Tibial nerve (tissue), 3 donors: ENCODE results near the gene TENT4A.

Experiments
- POLR2A ChIP-seq, 2 donors: fragments of 450-650 bp; IDR thresholded peaks; one replicate each; pipeline ENCODE4 v1.6.1; 2017; ENCODE audit warnings: antibody characterized with exemption in 2 of 2, mild to moderate bottlenecking in 2 of 2, moderate library complexity in 2 of 2
- TF ChIP-seq, protein P1 (sequence below), 5 experiments: fragments of 200-600 bp in 3 of 5; fragments of 450-650 bp in 2 of 5; sonication (generic) in 3 of 5; IDR thresholded peaks; one replicate each; pipeline ENCODE4 v1.5.1; 2016 to 2019; ENCODE audit warnings: antibody characterized with exemption in 5 of 5, mild to moderate bottlenecking in 3 of 5, moderate library complexity in 2 of 5

- TF ChIP-seq POLR2A (IDR thresholded peaks at IDR 0.05) = no peak
- TF ChIP-seq, protein P1, sequence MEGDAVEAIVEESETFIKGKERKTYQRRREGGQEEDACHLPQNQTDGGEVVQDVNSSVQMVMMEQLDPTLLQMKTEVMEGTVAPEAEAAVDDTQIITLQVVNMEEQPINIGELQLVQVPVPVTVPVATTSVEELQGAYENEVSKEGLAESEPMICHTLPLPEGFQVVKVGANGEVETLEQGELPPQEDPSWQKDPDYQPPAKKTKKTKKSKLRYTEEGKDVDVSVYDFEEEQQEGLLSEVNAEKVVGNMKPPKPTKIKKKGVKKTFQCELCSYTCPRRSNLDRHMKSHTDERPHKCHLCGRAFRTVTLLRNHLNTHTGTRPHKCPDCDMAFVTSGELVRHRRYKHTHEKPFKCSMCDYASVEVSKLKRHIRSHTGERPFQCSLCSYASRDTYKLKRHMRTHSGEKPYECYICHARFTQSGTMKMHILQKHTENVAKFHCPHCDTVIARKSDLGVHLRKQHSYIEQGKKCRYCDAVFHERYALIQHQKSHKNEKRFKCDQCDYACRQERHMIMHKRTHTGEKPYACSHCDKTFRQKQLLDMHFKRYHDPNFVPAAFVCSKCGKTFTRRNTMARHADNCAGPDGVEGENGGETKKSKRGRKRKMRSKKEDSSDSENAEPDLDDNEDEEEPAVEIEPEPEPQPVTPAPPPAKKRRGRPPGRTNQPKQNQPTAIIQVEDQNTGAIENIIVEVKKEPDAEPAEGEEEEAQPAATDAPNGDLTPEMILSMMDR (IDR thresholded peaks at IDR 0.05) = no peak
These were observed 9.4 kb upstream of the TENT4A start for GRCh38 chr5:6703806-6704205.
